Mucosa of stomach (tissue), 1 donor: ENCODE results near the gene HTT.

ENCODE experiments used
- H3K27me3 ChIP-seq: one replicate; pipeline ENCODE4 v1.7.0; 2013; ENCODE audit warnings: mild to moderate bottlenecking, low read length; ENCODE audit not compliant: control insufficient read depth, insufficient read depth
- H3K36me3 ChIP-seq: one replicate; pipeline ENCODE4 v1.7.0; 2013; ENCODE audit warnings: low read length; ENCODE audit not compliant: control insufficient read depth, insufficient read depth
- H3K4me1 ChIP-seq: one replicate; pipeline ENCODE4 v1.7.0; 2013; ENCODE audit warnings: mild to moderate bottlenecking, low read length; ENCODE audit not compliant: control insufficient read depth, insufficient read depth
- H3K4me3 ChIP-seq: one replicate; pipeline ENCODE4 v1.7.0; 2013; ENCODE audit warnings: low read length
- H3K9ac ChIP-seq: one replicate; pipeline ENCODE4 v1.7.0; 2013; ENCODE audit warnings: mild to moderate bottlenecking, low read length, moderate library complexity
- H3K9me3 ChIP-seq: one replicate; pipeline ENCODE4 v1.7.0; 2013; ENCODE audit warnings: mild to moderate bottlenecking, low read length, moderate library complexity; ENCODE audit not compliant: control insufficient read depth
- donor health status: Pancreatic carcinoma.

The HTT gene

GRCh38 chr4:3263053-3263875 lies 188.8 kb downstream of the HTT start:
- no peaks in the 10 kb centered on the region for H3K36me3 ChIP-seq
- H3K4me1 ChIP-seq = no peaks in the 10 kb centered on the region
- no peaks in the 10 kb centered on the region for H3K27me3 ChIP-seq
- H3K9ac ChIP-seq = no peak overlapping the region
- no peak overlapping the region for H3K4me3 ChIP-seq
- H3K9me3 ChIP-seq = no peaks in the 10 kb centered on the region

GRCh38 chr4:3263876-3264193 lies 189.4 kb downstream of the HTT start:
- Histone ChIP-seq H3K36me3 (no peaks in the 10 kb centered on the region), H3K9ac (no peak overlapping the region), H3K4me3 (no peak overlapping the region), H3K4me1 (no peaks in the 10 kb centered on the region), H3K9me3 (no peaks in the 10 kb centered on the region), H3K27me3 (no peaks in the 10 kb centered on the region)

GRCh38 chr4:3266076-3266475 lies 191.6 kb downstream of the HTT start:
- Histone ChIP-seq H3K4me3 (no peak overlapping the region), H3K27me3 (no peaks in the 10 kb centered on the region)

GRCh38 chr4:3267576-3268394 lies 193.3 kb downstream of the HTT start:
- H3K9ac ChIP-seq = no peak overlapping the region
- no peaks in the 10 kb centered on the region for H3K36me3 ChIP-seq
- no peaks in the 10 kb centered on the region for H3K9me3 ChIP-seq
- H3K4me1 ChIP-seq = no peaks in the 10 kb centered on the region
- no peak overlapping the region for H3K4me3 ChIP-seq
- H3K27me3 ChIP-seq = no peaks in the 10 kb centered on the region

More at GRCh38 chr4:3266076-3266475, 191.6 kb downstream of the HTT start:
- Histone ChIP-seq H3K36me3 (no peaks in the 10 kb centered on the region), H3K9me3 (no peaks in the 10 kb centered on the region), H3K9ac (no peak overlapping the region), H3K4me1 (no peaks in the 10 kb centered on the region)

- no peak overlapping the region for H3K9ac ChIP-seq
- no peaks in the 10 kb centered on the region for H3K27me3 ChIP-seq
- H3K9me3 ChIP-seq = no peaks in the 10 kb centered on the region
- H3K36me3 ChIP-seq = no peaks in the 10 kb centered on the region
- no peak overlapping the region for H3K4me3 ChIP-seq
- H3K4me1 ChIP-seq = no peaks in the 10 kb centered on the region
Observed at GRCh38 chr4:3268395-3269104, 194.1 kb downstream of the HTT start.

- H3K27me3 ChIP-seq = no peaks in the 10 kb centered on the region
- H3K9me3 ChIP-seq = no peaks in the 10 kb centered on the region
- no peaks in the 10 kb centered on the region for H3K4me1 ChIP-seq
- H3K36me3 ChIP-seq = no peaks in the 10 kb centered on the region
- H3K9ac ChIP-seq = no peak overlapping the region
- H3K4me3 ChIP-seq = no peak overlapping the region
Observed at GRCh38 chr4:3269105-3269927, 194.8 kb downstream of the HTT start.

GRCh38 chr4:3269991-3270611 lies 195.6 kb downstream of the HTT start:
- Histone ChIP-seq H3K27me3 (no peaks in the 10 kb centered on the region), H3K4me1 (no peaks in the 10 kb centered on the region), H3K9me3 (no peaks in the 10 kb centered on the region), H3K36me3 (no peaks in the 10 kb centered on the region), H3K9ac (no peak overlapping the region), H3K4me3 (no peak overlapping the region)

GRCh38 chr4:3271131-3271530 lies 196.7 kb downstream of the HTT start:
- H3K4me1 ChIP-seq = no peaks in the 10 kb centered on the region
- no peak overlapping the region for H3K4me3 ChIP-seq
- no peak overlapping the region for H3K9ac ChIP-seq
- no peaks in the 10 kb centered on the region for H3K27me3 ChIP-seq
- H3K36me3 ChIP-seq = no peaks in the 10 kb centered on the region
- no peaks in the 10 kb centered on the region for H3K9me3 ChIP-seq

- H3K27me3 ChIP-seq = no peaks in the 10 kb centered on the region
- H3K9me3 ChIP-seq = no peaks in the 10 kb centered on the region
- no peaks in the 10 kb centered on the region for H3K36me3 ChIP-seq
- H3K4me3 ChIP-seq = no peak overlapping the region
- H3K4me1 ChIP-seq = no peaks in the 10 kb centered on the region
- H3K9ac ChIP-seq = no peak overlapping the region
Observed at GRCh38 chr4:3276986-3277385, 202.5 kb downstream of the HTT start.

GRCh38 chr4:3280466-3280865 lies 206.0 kb downstream of the HTT start:
- Histone ChIP-seq H3K9me3 (no peaks in the 10 kb centered on the region), H3K36me3 (no peaks in the 10 kb centered on the region), H3K4me1 (no peaks in the 10 kb centered on the region), H3K4me3 (no peak overlapping the region), H3K9ac (no peak overlapping the region), H3K27me3 (peaks cover 11% of the 10 kb centered on the region)

GRCh38 chr4:3283483-3283882 lies 209.0 kb downstream of the HTT start:
- no peak overlapping the region for H3K4me3 ChIP-seq
- peaks cover 5% of the 10 kb centered on the region for H3K4me1 ChIP-seq
- H3K9me3 ChIP-seq = no peaks in the 10 kb centered on the region
- H3K27me3 ChIP-seq = peaks cover 29% of the 10 kb centered on the region
- H3K36me3 ChIP-seq = no peaks in the 10 kb centered on the region
- no peak overlapping the region for H3K9ac ChIP-seq
